Skeletal muscle satellite cell (primary cell): Measurements from ENCODE around the gene TAF4B.
"Not testable (repeated sequence)": the region's sequence is repeated elsewhere in the genome, so short reads cannot be mapped to it uniquely, and the experiment has no call there.

Source experiments
- H3K27me3 ChIP-seq: 2 replicates; pipeline ENCODE4 v1.7.0; 2013; ENCODE audit warnings: low read length; ENCODE audit not compliant: control insufficient read depth, insufficient read depth
- H3K36me3 ChIP-seq: 2 replicates; pipeline ENCODE4 v1.7.0; 2013; ENCODE audit warnings: mild to moderate bottlenecking, control low read depth, low read length; ENCODE audit not compliant: insufficient read depth
- H3K4me1 ChIP-seq: 2 replicates; pipeline ENCODE4 v1.7.0; 2013; ENCODE audit warnings: low read length; ENCODE audit not compliant: control insufficient read depth, insufficient read depth
- H3K4me2 ChIP-seq: 2 replicates; pipeline ENCODE4 v1.7.0; 2013; ENCODE audit warnings: mild to moderate bottlenecking, low read length
- H3K4me3 ChIP-seq: 2 replicates; pipeline ENCODE4 v1.7.0; 2013; ENCODE audit warnings: low read length
- H3K9ac ChIP-seq: 2 replicates; pipeline ENCODE4 v1.7.0; 2013; ENCODE audit warnings: mild to moderate bottlenecking, low read depth, low read length, moderate library complexity
- H3K9me3 ChIP-seq: replicated peaks from 2 replicates; pipeline ENCODE4 v1.7.0; 2013; ENCODE audit warnings: mild to moderate bottlenecking, control low read depth, low read length

TAF4B gene

DNA sequence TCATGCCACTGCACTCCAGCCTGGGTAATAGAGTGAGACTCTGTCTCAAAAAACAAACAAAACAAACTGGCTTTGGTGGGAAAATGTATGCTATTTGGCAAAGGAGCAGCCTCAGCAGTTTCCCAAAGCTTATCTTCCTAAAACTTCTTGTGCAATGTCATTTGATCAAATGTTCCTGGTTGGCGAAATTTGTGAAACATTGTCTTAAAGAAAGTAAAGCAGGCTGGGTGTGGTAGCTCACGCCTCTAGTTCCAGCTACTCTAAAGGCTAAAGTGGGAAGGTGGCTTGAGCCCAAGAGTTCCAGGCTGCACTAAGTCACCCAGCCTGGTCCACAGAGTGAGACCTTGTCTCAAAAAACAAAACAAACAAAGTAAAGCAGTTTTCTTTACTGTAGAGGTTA lies 17.3 kb upstream of the TAF4B start:
- Histone ChIP-seq H3K9me3 (no peaks in the 10 kb centered on the region), H3K4me3 (no peak overlapping the region), H3K4me2 (no peak overlapping the region), H3K36me3 (no peaks in the 10 kb centered on the region), H3K4me1 (no peaks in the 10 kb centered on the region), H3K27me3 (no peaks in the 10 kb centered on the region), H3K9ac (no peak overlapping the region)

DNA sequence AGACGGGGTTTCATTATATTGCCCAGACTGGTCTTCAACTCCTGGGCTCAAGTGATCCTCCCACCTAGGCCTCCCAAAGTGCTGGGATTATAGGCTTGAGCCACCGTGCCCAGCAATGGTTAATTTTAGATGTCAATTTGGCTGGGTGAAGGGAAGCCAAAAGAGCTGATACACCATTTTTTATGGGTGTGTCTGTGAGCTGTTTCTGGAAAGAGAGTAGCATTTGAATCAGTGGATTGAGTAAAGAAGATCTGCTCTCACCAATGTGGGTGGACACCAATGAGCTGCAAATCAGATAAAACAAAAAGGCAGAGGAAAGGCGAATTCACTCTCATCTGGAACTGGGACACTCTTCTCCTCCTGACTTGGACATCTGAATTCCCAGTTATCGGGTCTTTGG lies 16.1 kb upstream of the TAF4B start:
- Histone ChIP-seq H3K9me3 (no peaks in the 10 kb centered on the region), H3K27me3 (no peaks in the 10 kb centered on the region), H3K4me1 (no peaks in the 10 kb centered on the region), H3K36me3 (no peaks in the 10 kb centered on the region), H3K9ac (no peak overlapping the region), H3K4me3 (no peak overlapping the region), H3K4me2 (no peak overlapping the region)

DNA sequence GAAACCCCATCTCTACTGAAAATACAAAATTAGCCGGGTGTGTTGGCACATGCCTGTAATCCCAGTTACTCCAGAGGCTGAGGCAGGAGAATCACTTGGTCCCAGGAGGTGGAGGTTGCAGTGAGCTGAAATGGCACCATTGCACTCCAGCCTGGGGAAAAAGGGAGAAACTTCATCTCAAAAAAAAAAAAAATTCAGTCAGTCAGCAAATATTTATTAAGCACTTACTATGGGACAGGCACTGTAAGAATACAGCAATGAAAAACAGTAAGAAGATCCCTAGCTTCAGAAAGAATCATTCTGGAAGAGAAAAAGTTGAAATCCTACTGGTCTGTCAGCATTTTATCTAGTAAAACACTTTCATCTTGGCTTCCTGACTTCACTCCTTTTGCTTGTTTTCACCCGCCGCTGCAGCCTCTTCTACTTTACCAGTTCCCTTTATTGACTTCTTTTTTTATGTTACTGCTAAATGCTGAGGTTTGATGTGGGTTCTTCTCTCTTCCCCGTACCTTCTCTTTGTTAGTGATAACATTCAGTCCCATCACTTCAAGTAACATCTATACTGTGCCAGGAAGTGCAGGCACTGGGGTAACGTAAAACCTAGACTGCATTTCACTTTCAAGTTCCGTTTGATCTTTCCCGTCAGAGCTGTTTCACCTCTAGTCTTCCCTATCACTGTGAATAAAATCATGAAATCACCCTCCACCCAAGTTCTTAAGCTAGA lies 10.8 kb upstream of the TAF4B start:
- Histone ChIP-seq H3K27me3 (no peaks in the 10 kb centered on the region), H3K36me3 (no peaks in the 10 kb centered on the region), H3K4me2 (no peak overlapping the region), H3K4me3 (no peak overlapping the region), H3K9me3 (no peaks in the 10 kb centered on the region), H3K4me1 (no peaks in the 10 kb centered on the region), H3K9ac (no peak overlapping the region)

DNA sequence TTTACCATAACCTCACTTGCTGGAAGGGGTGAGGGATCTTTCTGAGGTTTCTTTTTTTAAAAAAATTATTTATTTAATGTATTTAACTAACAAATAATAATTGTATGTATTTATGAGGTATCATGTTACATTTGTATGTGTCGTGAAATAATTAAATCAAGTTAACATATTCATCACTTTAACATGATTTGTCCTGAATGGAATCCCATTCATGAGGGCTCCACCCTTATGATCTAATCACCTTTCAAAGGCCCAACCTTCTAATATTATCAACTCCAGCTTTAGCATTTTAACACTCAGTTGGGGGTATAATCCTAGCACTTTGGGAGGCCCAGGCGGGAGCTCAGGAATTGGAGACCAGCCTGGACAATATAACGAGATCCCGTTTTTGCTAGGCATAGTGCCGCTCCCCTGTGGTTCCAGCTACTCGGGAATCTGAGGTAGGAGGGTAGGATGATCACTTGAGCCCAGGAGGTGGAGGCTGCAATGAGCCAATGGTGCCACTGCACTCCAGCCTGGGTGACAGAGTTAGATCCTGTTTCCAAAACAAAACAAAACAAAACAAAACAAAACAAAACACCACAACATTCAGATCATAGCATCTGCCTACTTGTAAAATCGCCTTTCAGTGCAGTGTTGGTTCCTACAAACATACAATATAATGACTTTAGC lies 1.1 kb upstream of the TAF4B start:
- Histone ChIP-seq H3K4me3 (no peak overlapping the region), H3K36me3 (no peaks in the 10 kb centered on the region), H3K4me2 (peak overlapping the region; percentile 85), H3K9me3 (no peaks in the 10 kb centered on the region), H3K9ac (no peak overlapping the region), H3K4me1 (peaks cover 6% of the 10 kb centered on the region), H3K27me3 (peaks cover 15% of the 10 kb centered on the region)

DNA sequence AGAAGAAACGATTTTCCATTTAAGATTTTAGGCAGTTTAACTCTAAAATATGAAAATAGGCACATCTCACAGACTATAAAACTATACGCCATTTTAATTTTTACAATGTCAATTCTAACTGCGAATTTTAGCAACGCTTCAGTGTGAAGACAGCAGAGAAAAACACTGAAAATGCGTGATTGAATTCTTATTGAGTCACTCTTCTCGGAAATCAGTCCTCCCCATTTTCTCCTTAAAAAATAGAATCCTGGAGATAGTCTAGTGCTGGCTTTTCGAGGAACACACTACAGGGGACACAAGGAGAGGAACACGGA lies 373 bp upstream of the TAF4B start:
- no peaks in the 10 kb centered on the region for H3K36me3 ChIP-seq
- no peaks in the 10 kb centered on the region for H3K9me3 ChIP-seq
- H3K4me1 ChIP-seq = peaks cover 6% of the 10 kb centered on the region
- H3K27me3 ChIP-seq = peaks cover 15% of the 10 kb centered on the region
- H3K4me3 ChIP-seq = peak overlapping the region; percentile 97
- H3K4me2 ChIP-seq = peak overlapping the region; percentile 85
- peak overlapping the region; percentile 84 for H3K9ac ChIP-seq

DNA sequence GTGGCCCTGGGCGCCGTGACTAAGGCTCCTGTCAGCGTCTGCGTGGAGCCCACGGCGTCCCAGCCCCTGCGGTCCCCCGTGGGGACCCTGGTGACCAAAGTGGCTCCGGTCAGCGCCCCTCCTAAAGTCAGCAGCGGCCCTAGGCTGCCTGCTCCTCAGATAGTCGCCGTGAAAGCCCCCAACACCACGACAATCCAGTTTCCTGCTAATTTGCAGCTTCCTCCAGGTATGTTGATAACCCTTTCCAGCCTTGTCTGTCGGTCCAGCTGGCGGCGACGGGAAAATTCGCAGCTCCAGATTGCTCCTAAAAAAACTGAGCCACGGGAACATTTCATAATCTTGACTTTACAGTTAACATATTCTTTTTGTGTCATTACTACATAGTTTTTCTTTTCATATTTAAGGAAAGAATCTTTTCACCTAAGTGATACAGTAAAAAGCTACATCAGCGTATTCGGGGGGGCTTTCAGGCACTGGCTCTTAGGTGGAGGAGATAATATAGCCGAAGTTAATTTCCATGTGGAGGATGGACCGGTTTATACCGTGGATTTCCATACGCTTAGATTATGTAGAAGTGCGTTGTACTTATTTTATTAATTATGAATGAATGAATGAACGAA lies 916 bp downstream of the TAF4B start:
- Histone ChIP-seq H3K9ac (peak overlapping the region; percentile 84), H3K36me3 (no peaks in the 10 kb centered on the region), H3K4me1 (peaks cover 6% of the 10 kb centered on the region), H3K4me3 (peak overlapping the region; percentile 97), H3K4me2 (peak overlapping the region; percentile 85), H3K9me3 (no peaks in the 10 kb centered on the region), H3K27me3 (peaks cover 4% of the 10 kb centered on the region)

DNA sequence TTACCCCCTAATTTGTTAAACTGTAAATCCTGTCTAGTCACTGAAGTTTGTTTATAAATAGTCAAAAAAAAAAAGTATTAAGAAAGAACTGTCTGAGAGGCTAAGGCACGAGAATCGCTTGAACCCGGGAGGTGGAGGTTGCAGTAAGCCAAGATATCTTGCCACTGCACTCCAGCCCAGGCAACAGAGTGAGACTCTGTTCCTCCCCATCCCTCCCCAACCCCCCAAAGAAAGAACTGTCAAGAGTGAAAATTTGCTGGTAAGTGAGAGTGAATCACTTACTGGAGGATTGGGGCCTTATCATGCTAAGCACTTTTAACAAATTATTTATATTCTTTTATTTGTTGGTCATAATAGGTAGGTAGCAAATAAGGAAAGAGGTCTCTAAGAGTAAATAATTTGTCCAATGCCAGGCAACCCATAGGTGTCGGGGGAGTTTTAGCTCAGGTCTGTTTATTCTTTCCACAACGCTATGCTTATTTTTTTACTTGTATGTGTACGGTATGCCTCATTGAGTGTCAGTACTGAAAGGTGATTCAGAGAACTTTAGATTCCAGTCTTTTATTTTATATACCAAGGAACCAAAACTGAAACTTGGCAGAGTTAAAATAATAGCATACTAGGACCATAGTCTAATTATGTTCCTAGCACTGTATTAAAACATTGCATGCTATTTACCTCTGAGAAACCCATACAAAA lies 2.5 kb downstream of the TAF4B start:
- Histone ChIP-seq H3K4me2 (no peak overlapping the region), H3K9ac (no peak overlapping the region), H3K27me3 (peaks cover 4% of the 10 kb centered on the region), H3K36me3 (no peaks in the 10 kb centered on the region), H3K4me3 (no peak overlapping the region), H3K9me3 (no peaks in the 10 kb centered on the region), H3K4me1 (peaks cover 6% of the 10 kb centered on the region)

DNA sequence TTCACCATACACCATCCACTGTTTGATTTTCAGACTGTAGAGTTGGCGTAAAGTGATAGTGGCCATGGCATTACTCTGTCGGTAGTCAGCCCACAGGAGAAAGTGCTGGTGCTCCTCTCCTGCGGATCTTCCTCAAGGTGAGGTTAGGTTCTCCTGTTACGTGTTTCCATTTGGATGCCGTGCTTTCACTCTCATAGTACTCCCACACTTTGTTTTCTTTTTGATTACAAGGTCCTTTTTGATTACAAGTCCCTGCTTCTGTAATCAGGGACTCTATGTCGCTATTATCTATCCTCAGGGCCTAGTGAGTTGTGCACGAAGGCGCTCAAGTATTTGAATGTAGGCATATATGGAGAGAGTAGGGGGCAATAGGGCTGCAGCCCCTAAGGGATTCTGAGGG lies 4.3 kb downstream of the TAF4B start:
- Histone ChIP-seq H3K4me1 (peaks cover 4% of the 10 kb centered on the region), H3K9me3 (no peaks in the 10 kb centered on the region), H3K4me2 (no peak overlapping the region), H3K27me3 (no peaks in the 10 kb centered on the region), H3K9ac (no peak overlapping the region), H3K36me3 (no peaks in the 10 kb centered on the region), H3K4me3 (no peak overlapping the region)

DNA sequence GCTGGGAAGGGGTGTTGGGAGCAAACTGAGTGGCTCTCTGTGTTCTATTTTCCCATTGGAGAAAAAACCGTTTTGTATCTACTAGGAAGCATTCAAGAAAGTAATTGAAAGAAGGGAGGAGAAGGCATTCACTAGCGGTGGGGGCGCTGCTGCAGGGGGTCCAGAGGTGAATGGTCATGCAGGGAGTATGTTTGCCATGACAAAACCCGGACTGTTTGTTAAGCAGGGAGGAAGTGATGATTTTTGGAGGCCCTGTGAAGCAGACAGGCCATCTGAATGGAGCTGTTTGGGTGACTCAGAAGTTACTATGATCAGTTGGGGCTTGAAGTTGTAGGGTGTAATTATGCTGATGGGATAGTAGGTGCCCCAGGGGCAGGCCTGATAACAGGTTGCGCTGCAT lies 7.0 kb downstream of the TAF4B start:
- Histone ChIP-seq H3K4me1 (no peaks in the 10 kb centered on the region), H3K36me3 (no peaks in the 10 kb centered on the region), H3K4me2 (no peak overlapping the region), H3K9ac (no peak overlapping the region), H3K27me3 (no peaks in the 10 kb centered on the region), H3K9me3 (no peaks in the 10 kb centered on the region), H3K4me3 (no peak overlapping the region)

DNA sequence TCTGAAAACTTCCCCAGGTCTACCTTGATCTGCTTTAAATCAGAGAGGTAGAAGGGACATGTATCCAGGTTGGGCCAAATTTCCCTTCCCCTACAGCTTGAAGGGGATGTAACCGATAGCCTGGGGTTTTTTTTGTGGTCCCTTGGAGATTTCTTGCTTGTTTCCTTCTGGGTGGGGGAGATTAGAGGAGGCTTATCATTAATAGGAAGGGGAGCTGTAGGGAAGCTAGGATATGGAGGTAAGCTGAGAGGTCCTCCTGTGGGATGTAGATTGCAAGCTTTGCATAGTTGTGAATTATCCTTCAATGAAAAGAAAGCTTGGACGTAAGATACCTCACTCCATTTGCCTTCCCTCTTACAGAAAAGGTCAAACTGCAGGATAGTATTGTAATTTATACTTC lies 11.1 kb downstream of the TAF4B start:
- not testable (repeated sequence) for H3K4me2 ChIP-seq, H3K36me3 ChIP-seq, H3K9me3 ChIP-seq, H3K4me1 ChIP-seq, H3K4me3 ChIP-seq, H3K9ac ChIP-seq, H3K27me3 ChIP-seq

DNA sequence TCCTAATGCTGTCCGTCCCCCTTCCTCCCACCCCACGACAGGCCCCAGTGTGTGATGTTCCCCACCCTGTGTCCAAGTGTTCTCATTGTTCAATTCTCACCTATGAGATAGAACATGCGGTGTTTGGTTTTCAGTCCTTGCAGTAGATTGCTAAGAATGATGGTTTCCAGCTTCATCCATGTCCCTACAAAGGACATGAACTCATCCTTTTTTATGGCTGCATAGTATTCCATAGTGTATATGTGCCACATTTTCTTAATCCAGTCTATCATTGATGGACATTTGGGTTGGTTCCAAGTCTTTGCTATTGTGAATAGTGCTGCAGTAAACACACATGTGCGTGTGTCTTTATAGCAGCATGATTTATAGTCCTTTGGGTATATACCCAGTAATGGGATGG lies 12.5 kb downstream of the TAF4B start:
- not testable (repeated sequence) for H3K27me3 ChIP-seq, H3K36me3 ChIP-seq, H3K4me3 ChIP-seq, H3K4me2 ChIP-seq, H3K9me3 ChIP-seq, H3K4me1 ChIP-seq, H3K9ac ChIP-seq
